ENCODE results near the gene AMOTL1. TPM values are rescaled to one million over a fixed set of nuclear protein-coding genes. Genes with fewer than 3 reads are reported as not detected.
"Not testable (repeated sequence)": the region's sequence is repeated elsewhere in the genome, so short reads cannot be mapped to it uniquely, and the experiment has no call there.

Gene AMOTL1
- polyA plus RNA-seq, 1 donor from 2014 or later: not detected

DNA sequence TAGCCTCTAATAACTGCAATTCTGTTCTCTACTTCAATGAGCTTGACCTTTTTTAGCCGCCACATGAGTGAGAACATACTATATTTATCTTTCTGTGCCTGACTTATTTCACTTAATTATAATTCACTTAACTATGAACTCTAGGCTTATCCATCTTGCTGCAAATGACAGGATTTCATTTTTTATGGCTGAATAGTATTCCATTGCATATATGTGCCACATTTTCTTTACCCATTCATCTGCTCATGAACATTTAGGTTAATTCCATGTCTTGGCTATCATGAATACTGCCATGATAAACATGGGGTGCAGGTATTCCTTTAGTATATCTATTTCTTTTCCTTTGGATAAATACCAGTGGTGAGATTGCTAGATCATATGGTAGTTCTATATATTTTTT is 120.0 kb downstream of the AMOTL1 start:
- Mint-ChIP-seq H3K27ac (no peak overlapping the region), H3K36me3 (peaks cover 4% of the 10 kb centered on the region), H3K27me3 (peaks cover 4% of the 10 kb centered on the region), H3K4me1 (peaks cover 0 to 8% (median 4%) of the 10 kb centered on the region in 3 donors), H3K4me3 (no peak overlapping the region), H3K9me3 (peaks cover 0 to 27% (median 14%) of the 10 kb centered on the region in 3 donors)

GRCh38 chr11:94895451-94895850 is 127.3 kb downstream of the AMOTL1 start:
- Mint-ChIP-seq H3K27ac (no peak overlapping the region), H3K9me3 (peaks cover 2 to 21% (median 14%) of the 10 kb centered on the region in 3 donors), H3K36me3 (peaks cover 6% of the 10 kb centered on the region), H3K4me3 (no peak overlapping the region), H3K4me1 (no peaks in the 10 kb centered on the region), H3K27me3 (peaks cover 8% of the 10 kb centered on the region)

GRCh38 chr11:94895971-94896370 is 127.8 kb downstream of the AMOTL1 start:
- Mint-ChIP-seq H3K27me3 (peaks cover 6% of the 10 kb centered on the region), H3K36me3 (peaks cover 6% of the 10 kb centered on the region), H3K9me3 (peaks cover 2 to 21% (median 9%) of the 10 kb centered on the region in 3 donors), H3K4me3 (peak overlapping the region in 1 of 4 donors; percentile 65), H3K27ac (no peak overlapping the region), H3K4me1 (no peaks in the 10 kb centered on the region)

GRCh38 chr11:94897330-94897768 is 129.2 kb downstream of the AMOTL1 start:
- no peaks in the 10 kb centered on the region for H3K4me1 Mint-ChIP-seq
- no peak overlapping the region for H3K4me3 Mint-ChIP-seq
- H3K36me3 Mint-ChIP-seq: peaks cover 6% of the 10 kb centered on the region
- peaks cover 2 to 12% (median 6%) of the 10 kb centered on the region in 3 donors for H3K9me3 Mint-ChIP-seq
- no peak overlapping the region for H3K27ac Mint-ChIP-seq
- H3K27me3 Mint-ChIP-seq: peaks cover 6% of the 10 kb centered on the region

- Mint-ChIP-seq H3K36me3 (peaks cover 2% of the 10 kb centered on the region), H3K4me1 (no peaks in the 10 kb centered on the region), H3K27me3 (no peaks in the 10 kb centered on the region), H3K9me3 (peaks cover 0 to 16% (median 0%) of the 10 kb centered on the region in 3 donors), H3K4me3 (no peak overlapping the region), H3K27ac (no peak overlapping the region)
These were observed 139.1 kb downstream of the AMOTL1 start for GRCh38 chr11:94907226-94907625.

DNA sequence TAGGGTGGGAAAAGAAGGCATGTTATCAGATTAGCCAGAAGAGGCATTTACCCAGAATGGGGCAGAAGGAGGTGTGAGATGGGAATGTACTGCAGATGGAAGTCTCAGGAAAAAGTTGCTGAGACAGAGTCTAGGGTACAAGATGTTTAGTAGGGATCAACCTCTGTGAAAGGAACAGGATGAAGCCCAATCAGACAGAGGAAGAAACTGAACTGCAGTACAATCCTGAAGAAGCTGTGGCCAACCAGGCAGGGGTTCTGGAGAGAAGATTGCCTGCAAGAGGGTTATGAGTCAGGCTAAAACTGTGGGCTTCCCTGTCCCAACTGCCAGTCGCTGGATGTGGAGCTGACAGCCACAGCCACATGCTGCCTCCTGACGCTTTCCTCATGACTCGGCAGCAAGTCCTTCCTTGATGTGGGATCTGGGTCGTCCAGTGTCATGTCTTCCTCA is 141.2 kb downstream of the AMOTL1 start:
- Mint-ChIP-seq H3K4me1 (no peaks in the 10 kb centered on the region), H3K9me3 (peaks cover 0 to 10% (median 0%) of the 10 kb centered on the region in 3 donors), H3K27ac (no peak overlapping the region), H3K36me3 (peaks cover 2% of the 10 kb centered on the region), H3K27me3 (no peaks in the 10 kb centered on the region), H3K4me3 (no peak overlapping the region)

DNA sequence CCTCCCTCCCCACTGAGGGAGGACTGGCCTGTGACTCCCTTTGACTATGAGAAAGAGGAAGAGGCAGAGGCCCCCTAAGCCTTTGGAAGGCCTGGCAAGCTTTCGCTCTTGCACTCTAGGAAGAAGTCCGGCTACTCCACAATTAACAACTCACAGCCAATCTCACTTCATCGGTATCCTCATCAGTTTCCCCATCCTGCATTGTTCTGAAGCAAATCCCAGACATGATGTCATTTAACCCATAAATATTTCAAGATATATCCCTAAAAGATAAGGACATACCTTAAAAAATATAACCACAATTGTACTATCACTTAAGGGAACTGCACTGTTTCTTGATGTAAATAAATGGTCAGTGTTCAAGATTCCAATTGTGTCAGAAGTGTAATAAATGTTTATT is 142.1 kb downstream of the AMOTL1 start:
- Mint-ChIP-seq H3K27ac (peak overlapping the region in 1 of 3 donors; percentile 41), H3K4me1 (no peaks in the 10 kb centered on the region), H3K27me3 (no peaks in the 10 kb centered on the region), H3K4me3 (no peak overlapping the region), H3K36me3 (peaks cover 2% of the 10 kb centered on the region), H3K9me3 (peaks cover 0 to 9% (median 0%) of the 10 kb centered on the region in 3 donors)

GRCh38 chr11:94910779-94911178 is 142.6 kb downstream of the AMOTL1 start:
- Mint-ChIP-seq H3K27ac (no peak overlapping the region), H3K27me3 (no peaks in the 10 kb centered on the region), H3K4me3 (no peak overlapping the region), H3K36me3 (peaks cover 2% of the 10 kb centered on the region), H3K9me3 (peaks cover 0 to 6% (median 0%) of the 10 kb centered on the region in 3 donors), H3K4me1 (no peaks in the 10 kb centered on the region)

GRCh38 chr11:94912806-94913205 is 144.7 kb downstream of the AMOTL1 start:
- no peak overlapping the region for H3K27ac Mint-ChIP-seq

GRCh38 chr11:94913718-94914394 is 145.7 kb downstream of the AMOTL1 start:
- not testable (repeated sequence) for H3K36me3 Mint-ChIP-seq, H3K4me1 Mint-ChIP-seq, H3K4me3 Mint-ChIP-seq, H3K27me3 Mint-ChIP-seq, H3K9me3 Mint-ChIP-seq
- peak overlapping the region in 1 of 3 donors; percentile 79 for H3K27ac Mint-ChIP-seq

More at GRCh38 chr11:94912806-94913205, 144.7 kb downstream of the AMOTL1 start:
- H3K4me3 Mint-ChIP-seq: no peak overlapping the region
- no peaks in the 10 kb centered on the region for H3K36me3 Mint-ChIP-seq
- no peaks in the 10 kb centered on the region for H3K9me3 Mint-ChIP-seq
- no peaks in the 10 kb centered on the region for H3K27me3 Mint-ChIP-seq
- H3K4me1 Mint-ChIP-seq: no peaks in the 10 kb centered on the region

GRCh38 chr11:94920311-94920710 is 152.2 kb downstream of the AMOTL1 start:
- Mint-ChIP-seq H3K27me3 (no peaks in the 10 kb centered on the region), H3K36me3 (peaks cover 3% of the 10 kb centered on the region), H3K27ac (no peak overlapping the region), H3K9me3 (peaks cover 0 to 1% (median 0%) of the 10 kb centered on the region in 3 donors), H3K4me1 (peaks cover 0 to 14% (median 5%) of the 10 kb centered on the region in 3 donors), H3K4me3 (no peak overlapping the region)

DNA sequence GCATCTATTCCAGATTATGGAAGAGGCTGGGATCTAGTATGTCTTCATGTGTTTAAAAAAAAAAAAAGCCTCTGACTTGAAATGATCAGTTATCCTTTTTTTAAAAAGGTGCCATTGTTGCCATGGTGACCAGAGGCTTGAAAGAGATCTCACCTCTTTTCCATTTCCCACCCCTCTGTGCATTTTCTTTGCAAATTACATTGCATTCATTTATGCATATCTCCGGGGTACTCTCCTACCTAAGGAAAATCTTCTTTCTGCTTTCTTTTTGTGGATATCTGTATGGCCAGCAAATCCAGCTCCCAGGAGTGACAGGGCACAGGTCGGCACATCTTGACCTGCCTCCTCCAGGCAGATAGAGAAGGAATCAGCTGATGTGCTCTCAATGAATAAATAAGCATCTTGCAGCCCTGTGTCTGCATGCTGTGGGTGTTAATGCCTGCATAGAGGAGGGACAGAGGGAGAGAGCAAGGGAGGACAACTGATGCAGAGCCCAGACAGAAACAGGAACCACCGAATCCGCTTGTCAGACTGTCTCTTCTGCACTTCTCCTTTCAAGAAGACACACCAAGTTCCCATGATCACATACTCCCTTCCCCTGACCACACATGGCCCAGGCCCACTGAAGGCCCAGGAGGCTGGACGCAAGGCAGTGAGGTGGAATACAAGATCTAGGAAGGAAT is 154.3 kb downstream of the AMOTL1 start:
- Mint-ChIP-seq H3K36me3 (peaks cover 3% of the 10 kb centered on the region), H3K9me3 (peaks cover 0 to 1% (median 0%) of the 10 kb centered on the region in 3 donors), H3K4me1 (peaks cover 0 to 14% (median 5%) of the 10 kb centered on the region in 3 donors), H3K4me3 (no peak overlapping the region), H3K27ac (no peak overlapping the region), H3K27me3 (peaks cover 2% of the 10 kb centered on the region)

GRCh38 chr11:94923004-94923334 is 154.8 kb downstream of the AMOTL1 start:
- no peak overlapping the region for H3K27ac Mint-ChIP-seq
- H3K9me3 Mint-ChIP-seq: peaks cover 0 to 1% (median 0%) of the 10 kb centered on the region in 3 donors
- H3K36me3 Mint-ChIP-seq: peaks cover 3% of the 10 kb centered on the region
- peaks cover 2% of the 10 kb centered on the region for H3K27me3 Mint-ChIP-seq
- H3K4me1 Mint-ChIP-seq: peaks cover 0 to 14% (median 5%) of the 10 kb centered on the region in 3 donors
- H3K4me3 Mint-ChIP-seq: no peak overlapping the region

- H3K27me3 Mint-ChIP-seq: peaks cover 2% of the 10 kb centered on the region
- H3K27ac Mint-ChIP-seq: no peak overlapping the region
- H3K36me3 Mint-ChIP-seq: peaks cover 3% of the 10 kb centered on the region
- peak overlapping the region in 1 of 4 donors; percentile 10 for H3K4me3 Mint-ChIP-seq
- H3K9me3 Mint-ChIP-seq: peaks cover 0 to 1% (median 0%) of the 10 kb centered on the region in 3 donors
- H3K4me1 Mint-ChIP-seq: peaks cover 0 to 14% (median 5%) of the 10 kb centered on the region in 3 donors
These were observed 156.0 kb downstream of the AMOTL1 start for GRCh38 chr11:94924171-94924572.

DNA sequence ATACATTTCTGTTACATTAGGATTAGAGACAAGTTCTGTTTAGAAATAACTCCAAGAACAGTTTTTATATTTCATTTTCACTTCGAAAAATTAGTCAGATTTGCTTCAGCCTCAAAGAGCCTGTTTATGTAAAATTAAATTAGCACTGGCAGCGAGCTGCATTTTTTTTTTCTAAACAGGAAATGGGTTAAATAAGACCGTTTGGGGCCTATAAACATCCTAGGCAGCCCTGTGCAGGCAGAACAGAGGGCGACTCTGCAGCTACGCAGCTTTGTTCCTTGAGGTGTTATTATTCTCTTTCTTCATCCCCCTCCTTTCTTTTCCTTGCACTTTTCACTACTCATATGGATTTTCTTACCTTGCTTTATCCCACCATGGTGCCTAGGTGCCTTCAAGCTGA is 156.5 kb downstream of the AMOTL1 start:
- peaks cover 2% of the 10 kb centered on the region for H3K27me3 Mint-ChIP-seq
- peaks cover 3% of the 10 kb centered on the region for H3K36me3 Mint-ChIP-seq
- H3K27ac Mint-ChIP-seq: no peak overlapping the region
- peak overlapping the region in 1 of 4 donors; percentile 10 for H3K4me3 Mint-ChIP-seq
- peaks cover 0 to 1% (median 0%) of the 10 kb centered on the region in 3 donors for H3K9me3 Mint-ChIP-seq
- H3K4me1 Mint-ChIP-seq: peaks cover 0 to 14% (median 5%) of the 10 kb centered on the region in 3 donors

All from IgD-negative memory B cell (primary cell).